ENCODE measurements around the gene PPP1R13L.

Gene PPP1R13L

DNA sequence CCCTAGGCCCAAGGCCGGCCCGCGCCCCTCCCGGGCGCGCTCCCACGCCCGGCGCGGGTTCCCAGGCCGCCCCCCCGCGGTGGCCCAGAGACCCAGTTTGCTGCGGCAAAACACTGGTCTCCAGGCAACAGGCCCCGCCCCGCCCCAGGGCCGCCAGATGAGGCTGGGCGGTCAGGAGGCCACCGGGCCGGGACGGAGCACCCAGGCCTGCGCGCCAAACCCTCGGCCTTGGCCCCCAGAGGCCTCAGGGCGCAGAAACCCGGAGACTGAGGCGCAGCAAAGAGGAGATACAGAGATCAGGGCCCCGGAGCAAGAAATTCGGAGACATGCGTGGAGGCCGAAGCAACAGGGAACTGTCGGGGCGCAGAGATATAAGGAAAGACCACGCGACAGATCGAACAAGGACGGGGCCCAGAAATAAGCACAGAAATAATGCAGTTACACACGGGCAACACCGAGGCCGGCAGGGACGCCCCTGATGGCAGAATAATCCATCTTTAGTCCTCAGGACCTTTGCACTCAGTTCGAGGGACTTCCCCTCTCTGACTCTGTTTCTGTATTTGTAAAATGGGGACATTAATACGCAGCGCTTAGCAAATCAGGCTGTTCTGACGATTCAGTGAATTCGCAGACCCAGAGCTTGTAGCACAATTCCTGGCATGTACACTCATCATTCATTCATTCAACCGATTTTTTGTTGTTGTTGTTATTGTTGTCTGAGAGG is 39.6 kb upstream of the PPP1R13L start:
- H3K4me1 ChIP-seq (ENCODE audit: insufficient read depth, low read length, poor library complexity, severe bottlenecking): peaks cover 15% of the 10 kb centered on the region
- H3K4me2 ChIP-seq (ENCODE audit: low read depth, low read length, poor library complexity, severe bottlenecking): peak overlapping the region; percentile 31
- no peaks in the 10 kb centered on the region for H3F3A ChIP-seq (ENCODE audit: low read depth)
- no peak overlapping the region for H3K9ac ChIP-seq (ENCODE audit: low read depth, low read length, poor library complexity, severe bottlenecking)
- 0 out of 2 replicates have a peak overlapping the region, but pooled peaks have one; percentile 9 for H2AFZ ChIP-seq (ENCODE audit: low read length)
- no peak for TF ChIP-seq EZH2phosphoT487 (IDR thresholded peaks at IDR 0.05; ENCODE audit: borderline replicate concordance)
- TF ChIP-seq, protein P1, sequence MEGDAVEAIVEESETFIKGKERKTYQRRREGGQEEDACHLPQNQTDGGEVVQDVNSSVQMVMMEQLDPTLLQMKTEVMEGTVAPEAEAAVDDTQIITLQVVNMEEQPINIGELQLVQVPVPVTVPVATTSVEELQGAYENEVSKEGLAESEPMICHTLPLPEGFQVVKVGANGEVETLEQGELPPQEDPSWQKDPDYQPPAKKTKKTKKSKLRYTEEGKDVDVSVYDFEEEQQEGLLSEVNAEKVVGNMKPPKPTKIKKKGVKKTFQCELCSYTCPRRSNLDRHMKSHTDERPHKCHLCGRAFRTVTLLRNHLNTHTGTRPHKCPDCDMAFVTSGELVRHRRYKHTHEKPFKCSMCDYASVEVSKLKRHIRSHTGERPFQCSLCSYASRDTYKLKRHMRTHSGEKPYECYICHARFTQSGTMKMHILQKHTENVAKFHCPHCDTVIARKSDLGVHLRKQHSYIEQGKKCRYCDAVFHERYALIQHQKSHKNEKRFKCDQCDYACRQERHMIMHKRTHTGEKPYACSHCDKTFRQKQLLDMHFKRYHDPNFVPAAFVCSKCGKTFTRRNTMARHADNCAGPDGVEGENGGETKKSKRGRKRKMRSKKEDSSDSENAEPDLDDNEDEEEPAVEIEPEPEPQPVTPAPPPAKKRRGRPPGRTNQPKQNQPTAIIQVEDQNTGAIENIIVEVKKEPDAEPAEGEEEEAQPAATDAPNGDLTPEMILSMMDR (conservative IDR thresholded peaks at IDR 0.05; ENCODE audit: low read length): 0 out of 2 replicates have a peak, but pooled peaks have one; percentile 12
- H4K20me1 ChIP-seq (ENCODE audit: insufficient read depth, low read length, poor library complexity, severe bottlenecking): no peaks in the 10 kb centered on the region
- peak overlapping the region; percentile 73 for H3K4me3 ChIP-seq (ENCODE audit: low read length, poor library complexity, severe bottlenecking)
- H3K9me3 ChIP-seq (ENCODE audit: insufficient read depth, low read depth, low read length): no peaks in the 10 kb centered on the region
- H3K9me2 ChIP-seq (replicated peaks; ENCODE audit: low read depth, low read length): no peaks in the 10 kb centered on the region
- no peaks in the 10 kb centered on the region for H3K27me3 ChIP-seq (ENCODE audit: insufficient read depth, low read length, poor library complexity, severe bottlenecking)
- no peaks in the 10 kb centered on the region for H3K36me3 ChIP-seq (ENCODE audit: insufficient read depth, low read length)
- no peaks in the 10 kb centered on the region for H3K79me2 ChIP-seq (ENCODE audit: insufficient read depth, low read length)

DNA sequence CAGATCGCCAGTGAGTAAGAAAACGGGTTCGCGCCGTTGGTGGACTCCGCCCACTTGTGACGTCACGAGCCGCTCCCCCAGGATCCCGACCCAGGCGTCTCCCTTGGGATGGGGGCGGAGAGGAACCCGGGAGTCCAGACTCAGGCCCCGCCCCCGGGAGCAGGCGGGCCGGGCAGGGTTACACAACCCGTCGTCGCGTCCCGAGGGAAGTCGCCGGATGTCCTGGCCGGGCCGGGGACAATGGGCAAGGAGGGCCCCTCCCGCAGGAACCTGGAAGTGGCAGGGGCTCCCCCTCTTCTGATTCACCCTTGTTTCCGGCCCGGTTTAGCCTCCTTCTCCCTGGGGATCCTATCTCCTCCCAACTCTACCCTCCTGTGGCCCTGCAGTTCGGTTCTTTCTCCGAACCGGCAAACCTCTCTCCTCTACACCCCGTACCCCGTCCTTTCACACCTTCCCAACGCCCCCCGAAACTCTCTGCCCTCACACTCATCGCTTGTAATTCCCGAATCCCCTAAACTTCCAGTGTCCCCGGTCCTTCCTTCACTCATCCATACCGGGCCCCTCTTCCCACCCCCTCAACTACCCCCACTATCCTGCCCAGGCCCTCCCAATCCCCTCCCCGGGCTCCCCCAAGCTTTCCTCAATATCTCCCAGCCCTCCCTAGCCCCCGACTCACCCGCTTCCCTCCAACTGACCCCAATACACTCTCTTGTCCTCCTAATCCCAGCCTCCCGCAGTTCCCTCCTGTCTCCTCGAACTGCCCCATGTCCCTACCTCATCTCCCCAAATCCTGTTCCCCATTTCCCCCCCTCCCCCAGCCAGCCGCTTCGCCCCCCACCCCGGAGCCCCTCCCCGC is 38.8 kb upstream of the PPP1R13L start:
- peak overlapping the region; percentile 91 for H3K4me2 ChIP-seq (ENCODE audit: low read depth, low read length, poor library complexity, severe bottlenecking)
- H2AFZ ChIP-seq (ENCODE audit: low read length): peak overlapping the region; percentile 58; the same call in 1 of the 2 replicates
- H3K9ac ChIP-seq (ENCODE audit: low read depth, low read length, poor library complexity, severe bottlenecking): peak overlapping the region; percentile 58
- H3F3A ChIP-seq (ENCODE audit: low read depth): no peaks in the 10 kb centered on the region
- H3K4me1 ChIP-seq (ENCODE audit: insufficient read depth, low read length, poor library complexity, severe bottlenecking): peaks cover 15% of the 10 kb centered on the region
- H3K9me3 ChIP-seq (ENCODE audit: insufficient read depth, low read depth, low read length): no peaks in the 10 kb centered on the region
- no peak for TF ChIP-seq EZH2phosphoT487 (IDR thresholded peaks at IDR 0.05; ENCODE audit: borderline replicate concordance)
- TF ChIP-seq, protein P1 (conservative IDR thresholded peaks at IDR 0.05; ENCODE audit: low read length): no peak
- H3K4me3 ChIP-seq (ENCODE audit: low read length, poor library complexity, severe bottlenecking): peak overlapping the region; percentile 73
- no peaks in the 10 kb centered on the region for H4K20me1 ChIP-seq (ENCODE audit: insufficient read depth, low read length, poor library complexity, severe bottlenecking)
- no peaks in the 10 kb centered on the region for H3K9me2 ChIP-seq (replicated peaks; ENCODE audit: low read depth, low read length)
- H3K27me3 ChIP-seq (ENCODE audit: insufficient read depth, low read length, poor library complexity, severe bottlenecking): no peaks in the 10 kb centered on the region
- H3K79me2 ChIP-seq (ENCODE audit: insufficient read depth, low read length): no peaks in the 10 kb centered on the region
- no peaks in the 10 kb centered on the region for H3K36me3 ChIP-seq (ENCODE audit: insufficient read depth, low read length)

DNA sequence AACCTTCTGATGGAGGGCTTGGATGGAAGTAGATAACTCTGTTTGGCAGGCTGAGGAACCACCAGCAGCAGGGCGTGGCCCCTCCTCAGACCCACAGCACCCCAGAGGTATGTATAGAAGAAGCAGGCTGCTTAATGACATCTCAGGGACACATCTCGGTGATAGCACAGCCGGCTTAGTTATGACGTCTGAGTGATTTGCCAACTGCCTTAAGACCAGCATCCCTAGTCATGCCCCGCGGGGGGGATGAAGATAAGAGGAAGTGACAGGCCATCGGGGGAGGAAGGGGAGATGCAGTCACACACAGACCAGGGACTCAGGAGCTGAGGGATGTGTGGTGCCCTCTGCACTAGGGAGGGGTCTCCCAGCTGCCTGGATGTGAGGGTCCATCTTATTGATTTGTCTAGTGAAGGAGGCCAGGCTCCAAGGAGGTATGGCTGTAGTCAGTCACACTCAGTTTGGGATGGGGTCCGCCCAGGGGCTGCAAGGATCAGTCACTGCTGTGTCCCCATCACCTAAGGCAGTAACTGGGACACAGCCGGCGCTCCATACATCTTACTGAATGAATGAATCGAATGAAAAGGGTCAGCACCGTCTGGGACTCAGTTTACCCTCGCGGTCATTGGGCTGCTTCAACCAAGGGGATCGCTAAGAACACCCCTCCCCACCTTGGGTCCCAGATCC is 38.1 kb upstream of the PPP1R13L start:
- peak overlapping the region; percentile 73 for H3K4me3 ChIP-seq (ENCODE audit: low read length, poor library complexity, severe bottlenecking)
- H3K4me2 ChIP-seq (ENCODE audit: low read depth, low read length, poor library complexity, severe bottlenecking): peak overlapping the region; percentile 91
- H3K9ac ChIP-seq (ENCODE audit: low read depth, low read length, poor library complexity, severe bottlenecking): peak overlapping the region; percentile 58
- H3K9me3 ChIP-seq (ENCODE audit: insufficient read depth, low read depth, low read length): no peaks in the 10 kb centered on the region
- no peaks in the 10 kb centered on the region for H3K9me2 ChIP-seq (replicated peaks; ENCODE audit: low read depth, low read length)
- no peaks in the 10 kb centered on the region for H3F3A ChIP-seq (ENCODE audit: low read depth)
- TF ChIP-seq, protein P1 (conservative IDR thresholded peaks at IDR 0.05; ENCODE audit: low read length): no peak
- TF ChIP-seq EZH2phosphoT487 (IDR thresholded peaks at IDR 0.05; ENCODE audit: borderline replicate concordance): no peak
- no peaks in the 10 kb centered on the region for H3K36me3 ChIP-seq (ENCODE audit: insufficient read depth, low read length)
- no peak overlapping the region for H2AFZ ChIP-seq (ENCODE audit: low read length)
- H3K79me2 ChIP-seq (ENCODE audit: insufficient read depth, low read length): no peaks in the 10 kb centered on the region
- H4K20me1 ChIP-seq (ENCODE audit: insufficient read depth, low read length, poor library complexity, severe bottlenecking): no peaks in the 10 kb centered on the region
- H3K27me3 ChIP-seq (ENCODE audit: insufficient read depth, low read length, poor library complexity, severe bottlenecking): no peaks in the 10 kb centered on the region
- H3K4me1 ChIP-seq (ENCODE audit: insufficient read depth, low read length, poor library complexity, severe bottlenecking): peaks cover 15% of the 10 kb centered on the region
